Measurements from ENCODE around the gene ACTRT2.

DNA sequence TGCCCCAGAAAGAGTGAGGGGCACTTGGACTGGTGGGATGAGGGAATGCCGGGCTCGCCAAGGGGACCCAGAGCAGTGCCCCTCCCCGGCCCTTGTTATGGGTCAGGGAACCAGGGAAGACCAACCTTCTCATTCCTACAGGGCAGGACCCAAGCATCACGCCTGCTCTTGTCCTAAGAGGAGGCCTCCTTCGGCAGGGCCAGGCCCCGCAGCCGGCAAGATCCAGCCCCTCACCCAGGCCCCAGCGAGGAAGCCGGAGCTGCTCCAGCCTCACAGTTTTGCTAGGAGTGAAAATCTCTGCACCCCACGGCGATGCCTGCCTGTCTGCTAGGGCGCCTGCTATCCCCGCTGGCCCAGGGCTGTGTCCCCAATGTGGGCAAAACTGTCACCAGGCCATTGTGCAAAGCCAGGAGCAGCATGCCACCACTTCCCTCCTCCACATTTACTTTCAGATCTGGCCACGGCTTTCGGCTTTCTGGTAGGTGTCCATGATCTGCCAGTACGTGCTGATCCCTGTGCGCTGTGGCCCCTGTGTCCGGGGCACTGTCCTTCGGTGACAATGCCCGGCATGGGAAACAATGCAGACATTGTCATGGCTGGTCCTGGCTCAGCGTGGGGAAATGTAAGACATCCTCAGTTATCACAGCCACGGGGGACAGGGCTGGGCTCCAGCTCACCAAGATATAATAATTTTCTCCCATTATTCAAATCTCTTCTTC lies 9.6 kb downstream of the ACTRT2 start:
- TF ChIP-seq, protein P1, sequence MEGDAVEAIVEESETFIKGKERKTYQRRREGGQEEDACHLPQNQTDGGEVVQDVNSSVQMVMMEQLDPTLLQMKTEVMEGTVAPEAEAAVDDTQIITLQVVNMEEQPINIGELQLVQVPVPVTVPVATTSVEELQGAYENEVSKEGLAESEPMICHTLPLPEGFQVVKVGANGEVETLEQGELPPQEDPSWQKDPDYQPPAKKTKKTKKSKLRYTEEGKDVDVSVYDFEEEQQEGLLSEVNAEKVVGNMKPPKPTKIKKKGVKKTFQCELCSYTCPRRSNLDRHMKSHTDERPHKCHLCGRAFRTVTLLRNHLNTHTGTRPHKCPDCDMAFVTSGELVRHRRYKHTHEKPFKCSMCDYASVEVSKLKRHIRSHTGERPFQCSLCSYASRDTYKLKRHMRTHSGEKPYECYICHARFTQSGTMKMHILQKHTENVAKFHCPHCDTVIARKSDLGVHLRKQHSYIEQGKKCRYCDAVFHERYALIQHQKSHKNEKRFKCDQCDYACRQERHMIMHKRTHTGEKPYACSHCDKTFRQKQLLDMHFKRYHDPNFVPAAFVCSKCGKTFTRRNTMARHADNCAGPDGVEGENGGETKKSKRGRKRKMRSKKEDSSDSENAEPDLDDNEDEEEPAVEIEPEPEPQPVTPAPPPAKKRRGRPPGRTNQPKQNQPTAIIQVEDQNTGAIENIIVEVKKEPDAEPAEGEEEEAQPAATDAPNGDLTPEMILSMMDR (conservative IDR thresholded peaks at IDR 0.05), result no peak
- no peak for TF ChIP-seq ZFX (IDR thresholded peaks at IDR 0.05)

Measured in C4-2B (cell line).